Measurements from ENCODE around the gene SLC25A52.
"Not testable (repeated sequence)": the region's sequence is repeated elsewhere in the genome, so short reads cannot be mapped to it uniquely, and the experiment has no call there.

Gene SLC25A52

GRCh38 chr18:31750273-31750672 lies 10.4 kb downstream of the SLC25A52 start:
- H3K9me2 ChIP-seq (replicated peaks; ENCODE audit: control insufficient read depth, low read length) = no peaks in the 10 kb centered on the region
- H3K27ac ChIP-seq (ENCODE audit: low read depth, low read length) = no peak overlapping the region
- no peaks in the 10 kb centered on the region for H4K20me1 ChIP-seq (ENCODE audit: control insufficient read depth, insufficient read depth, low read depth, low read length)
- no peaks in the 10 kb centered on the region for H3K36me3 ChIP-seq (ENCODE audit: control insufficient read depth, low read length)
- no peaks in the 10 kb centered on the region for H3K9me3 ChIP-seq (ENCODE audit: control insufficient read depth, insufficient read depth, low read length)
- H3F3A ChIP-seq (ENCODE audit: control insufficient read depth, insufficient read depth) = no peaks in the 10 kb centered on the region
- H3K4me3 ChIP-seq (ENCODE audit: low read length) = no peak overlapping the region
- TF ChIP-seq, protein P1, sequence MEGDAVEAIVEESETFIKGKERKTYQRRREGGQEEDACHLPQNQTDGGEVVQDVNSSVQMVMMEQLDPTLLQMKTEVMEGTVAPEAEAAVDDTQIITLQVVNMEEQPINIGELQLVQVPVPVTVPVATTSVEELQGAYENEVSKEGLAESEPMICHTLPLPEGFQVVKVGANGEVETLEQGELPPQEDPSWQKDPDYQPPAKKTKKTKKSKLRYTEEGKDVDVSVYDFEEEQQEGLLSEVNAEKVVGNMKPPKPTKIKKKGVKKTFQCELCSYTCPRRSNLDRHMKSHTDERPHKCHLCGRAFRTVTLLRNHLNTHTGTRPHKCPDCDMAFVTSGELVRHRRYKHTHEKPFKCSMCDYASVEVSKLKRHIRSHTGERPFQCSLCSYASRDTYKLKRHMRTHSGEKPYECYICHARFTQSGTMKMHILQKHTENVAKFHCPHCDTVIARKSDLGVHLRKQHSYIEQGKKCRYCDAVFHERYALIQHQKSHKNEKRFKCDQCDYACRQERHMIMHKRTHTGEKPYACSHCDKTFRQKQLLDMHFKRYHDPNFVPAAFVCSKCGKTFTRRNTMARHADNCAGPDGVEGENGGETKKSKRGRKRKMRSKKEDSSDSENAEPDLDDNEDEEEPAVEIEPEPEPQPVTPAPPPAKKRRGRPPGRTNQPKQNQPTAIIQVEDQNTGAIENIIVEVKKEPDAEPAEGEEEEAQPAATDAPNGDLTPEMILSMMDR (IDR thresholded peaks at IDR 0.05; ENCODE audit: low read depth, low read length, poor library complexity, severe bottlenecking) = no peak
- no peak for TF ChIP-seq EZH2phosphoT487 (IDR thresholded peaks at IDR 0.05; ENCODE audit: borderline replicate concordance, low read length)
- no peaks in the 10 kb centered on the region for H3K4me1 ChIP-seq (ENCODE audit: control insufficient read depth, low read length)
- no peaks in the 10 kb centered on the region for H3K27me3 ChIP-seq (ENCODE audit: control insufficient read depth, low read length)
- H3K4me2 ChIP-seq (ENCODE audit: low read length) = no peak overlapping the region
- H3K79me2 ChIP-seq (ENCODE audit: control insufficient read depth, low read length) = no peaks in the 10 kb centered on the region

DNA sequence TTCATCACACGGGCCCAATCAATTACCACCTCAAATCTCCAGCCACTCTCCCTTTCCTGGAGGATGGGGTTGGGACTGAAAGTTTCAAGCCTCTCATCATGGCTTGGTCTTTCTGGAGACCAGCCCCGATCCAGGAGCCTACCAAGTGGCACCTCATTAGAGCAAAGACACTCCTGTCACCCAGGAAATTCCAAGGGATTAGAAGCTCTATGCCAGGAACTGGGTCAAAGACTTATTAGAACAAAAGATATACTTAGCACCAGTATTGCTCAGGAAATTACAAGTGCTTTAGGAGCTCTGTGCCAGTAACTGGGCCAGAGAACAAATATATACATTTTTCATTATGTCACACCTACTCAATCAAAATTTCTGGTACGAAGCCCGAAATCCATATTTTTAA lies 14.3 kb downstream of the SLC25A52 start:
- Histone ChIP-seq H4K20me1 (ENCODE audit: control insufficient read depth, insufficient read depth, low read depth, low read length) (no peaks in the 10 kb centered on the region), H3K4me2 (ENCODE audit: low read length) (no peak overlapping the region), H3K36me3 (ENCODE audit: control insufficient read depth, low read length) (no peaks in the 10 kb centered on the region), H3K27me3 (ENCODE audit: control insufficient read depth, low read length) (no peaks in the 10 kb centered on the region), H3K27ac (ENCODE audit: low read depth, low read length) (no peak overlapping the region), H3K79me2 (ENCODE audit: control insufficient read depth, low read length) (no peaks in the 10 kb centered on the region), H3K9me3 (ENCODE audit: control insufficient read depth, insufficient read depth, low read length) (no peaks in the 10 kb centered on the region), H3F3A (ENCODE audit: control insufficient read depth, insufficient read depth) (no peaks in the 10 kb centered on the region), H3K4me3 (ENCODE audit: low read length) (no peak overlapping the region), H3K4me1 (ENCODE audit: control insufficient read depth, low read length) (no peaks in the 10 kb centered on the region), H3K9me2 (replicated peaks; ENCODE audit: control insufficient read depth, low read length) (no peaks in the 10 kb centered on the region)
- TF ChIP-seq EZH2phosphoT487 (IDR thresholded peaks at IDR 0.05; ENCODE audit: borderline replicate concordance, low read length) = no peak
- TF ChIP-seq, protein P1 (IDR thresholded peaks at IDR 0.05; ENCODE audit: low read depth, low read length, poor library complexity, severe bottlenecking) = no peak

DNA sequence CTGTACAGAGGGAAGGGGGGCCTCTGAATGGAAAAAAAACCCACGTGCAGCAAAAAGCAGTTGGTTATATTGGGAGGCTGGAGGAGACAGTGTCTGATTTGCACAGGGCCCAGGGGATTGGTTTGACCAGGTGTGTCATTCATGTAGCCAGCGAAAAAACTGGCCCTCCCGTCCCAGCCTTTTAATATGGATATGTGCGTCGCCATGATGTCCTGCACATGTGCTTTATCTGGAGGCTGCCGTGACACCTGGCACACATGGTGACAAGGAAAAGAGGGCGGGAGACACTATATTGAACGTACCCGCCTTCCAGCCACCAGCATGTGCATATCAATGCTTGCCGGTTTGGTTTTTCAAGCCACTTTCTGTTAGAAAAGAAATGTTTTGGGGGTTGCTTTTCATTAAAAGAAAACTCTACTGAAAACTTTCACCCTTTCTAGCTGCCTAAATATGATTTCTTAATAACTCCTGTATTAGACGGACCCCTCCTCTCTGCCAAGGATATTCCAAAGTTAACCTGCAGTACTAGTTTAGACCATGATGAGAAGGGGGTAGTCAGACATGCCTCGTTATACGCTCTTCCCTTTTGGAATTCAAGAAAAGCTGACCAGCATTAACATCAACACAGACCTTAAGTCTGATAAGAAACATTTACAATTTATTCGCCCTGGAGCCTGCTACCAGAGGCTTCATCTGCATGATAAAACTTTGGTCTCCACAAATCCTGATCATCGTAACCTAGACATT lies 16.2 kb downstream of the SLC25A52 start:
- no peaks in the 10 kb centered on the region for H3K27me3 ChIP-seq (ENCODE audit: control insufficient read depth, low read length)
- TF ChIP-seq, protein P1 (IDR thresholded peaks at IDR 0.05; ENCODE audit: low read depth, low read length, poor library complexity, severe bottlenecking) = no peak
- TF ChIP-seq EZH2phosphoT487 (IDR thresholded peaks at IDR 0.05; ENCODE audit: borderline replicate concordance, low read length) = no peak

DNA sequence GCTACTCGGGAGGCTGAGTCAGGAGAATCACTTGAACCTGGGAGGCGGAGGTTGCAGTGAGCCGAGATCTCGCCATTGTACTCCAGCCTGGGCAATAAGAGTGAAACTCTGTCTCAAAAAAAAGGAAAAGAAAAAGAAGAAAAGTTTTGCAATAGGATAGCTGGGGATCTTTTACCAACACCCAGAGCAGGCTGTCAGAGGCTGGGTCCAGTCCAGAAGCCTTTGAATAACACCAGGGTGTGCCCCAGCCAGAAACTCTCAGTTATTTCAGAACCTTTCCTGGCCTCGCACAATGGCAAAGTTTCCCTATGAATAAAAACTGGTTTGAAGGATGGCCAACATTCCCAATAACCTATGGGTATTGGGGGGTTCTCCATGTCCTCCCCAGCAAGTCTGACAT lies 17.1 kb downstream of the SLC25A52 start:
- H3K36me3 ChIP-seq (ENCODE audit: control insufficient read depth, low read length); H3K9me3 ChIP-seq (ENCODE audit: control insufficient read depth, insufficient read depth, low read length); H3K9me2 ChIP-seq (replicated peaks; ENCODE audit: control insufficient read depth, low read length); H4K20me1 ChIP-seq (ENCODE audit: control insufficient read depth, insufficient read depth, low read depth, low read length); H3K79me2 ChIP-seq (ENCODE audit: control insufficient read depth, low read length); H3K27ac ChIP-seq (ENCODE audit: low read depth, low read length); H3K4me3 ChIP-seq (ENCODE audit: low read length); H3F3A ChIP-seq (ENCODE audit: control insufficient read depth, insufficient read depth); H3K4me2 ChIP-seq (ENCODE audit: low read length); H3K27me3 ChIP-seq (ENCODE audit: control insufficient read depth, low read length): not testable (repeated sequence)
- H3K4me1 ChIP-seq (ENCODE audit: control insufficient read depth, low read length) = peaks cover 11% of the 10 kb centered on the region

More for the DNA sequence above, 16.2 kb downstream of the SLC25A52 start:
- H4K20me1 ChIP-seq (ENCODE audit: control insufficient read depth, insufficient read depth, low read depth, low read length) = no peaks in the 10 kb centered on the region
- H3K79me2 ChIP-seq (ENCODE audit: control insufficient read depth, low read length) = no peaks in the 10 kb centered on the region
- H3K4me3 ChIP-seq (ENCODE audit: low read length) = no peak overlapping the region
- no peak overlapping the region for H3K27ac ChIP-seq (ENCODE audit: low read depth, low read length)
- no peaks in the 10 kb centered on the region for H3K9me3 ChIP-seq (ENCODE audit: control insufficient read depth, insufficient read depth, low read length)
- no peaks in the 10 kb centered on the region for H3K9me2 ChIP-seq (replicated peaks; ENCODE audit: control insufficient read depth, low read length)
- H3K4me1 ChIP-seq (ENCODE audit: control insufficient read depth, low read length) = peaks cover 11% of the 10 kb centered on the region
- no peak overlapping the region for H3K4me2 ChIP-seq (ENCODE audit: low read length)
- no peaks in the 10 kb centered on the region for H3F3A ChIP-seq (ENCODE audit: control insufficient read depth, insufficient read depth)
- H3K36me3 ChIP-seq (ENCODE audit: control insufficient read depth, low read length) = no peaks in the 10 kb centered on the region

Data from DOHH2 (cell line).